H9 (cell line): ENCODE measurements around the gene NMT1. TPM values are rescaled to one million over a fixed set of nuclear protein-coding genes. Genes with fewer than 3 reads are reported as not detected.

Source experiments
- DNase-seq: peaks from one replicate; pipeline ENCODE4 v3.0.0-alpha.2; 2017
- H2AFZ ChIP-seq: one replicate; pipeline ENCODE4 v1.6.1; 2013; ENCODE audit warnings: mild to moderate bottlenecking, low read length, control low read depth, moderate library complexity
- H2AK5ac ChIP-seq: 2 replicates; pipeline ENCODE4 v1.6.1; 2013; ENCODE audit warnings: low read length, control low read depth, mixed read lengths; ENCODE audit not compliant: insufficient read length
- H2BK120ac ChIP-seq: one replicate; pipeline ENCODE4 v1.6.1; 2013; ENCODE audit warnings: low read depth, mild to moderate bottlenecking, low read length, control low read depth, inconsistent platforms; ENCODE audit not compliant: poor library complexity, severe bottlenecking
- H2BK12ac ChIP-seq: 2 replicates; pipeline ENCODE4 v1.6.1; 2013; ENCODE audit warnings: low read length, control low read depth, mixed read lengths, low read depth; ENCODE audit not compliant: insufficient read length
- H2BK15ac ChIP-seq: 2 replicates; pipeline ENCODE4 v1.6.1; 2013; ENCODE audit warnings: low read depth, low read length, control low read depth
- H2BK20ac ChIP-seq: one replicate; pipeline ENCODE4 v1.6.1; 2013; ENCODE audit warnings: low read depth, mild to moderate bottlenecking, low read length, control low read depth, inconsistent platforms; ENCODE audit not compliant: poor library complexity, severe bottlenecking
- H2BK5ac ChIP-seq: 2 replicates; pipeline ENCODE4 v1.6.1; 2013; ENCODE audit warnings: low read length, control low read depth, mixed read lengths; ENCODE audit not compliant: insufficient read length
- H3K14ac ChIP-seq: 2 replicates; pipeline ENCODE4 v1.6.1; 2013; ENCODE audit warnings: low read length, control low read depth; ENCODE audit not compliant: insufficient read depth
- H3K18ac ChIP-seq: 2 replicates; pipeline ENCODE4 v1.6.1; 2013; ENCODE audit warnings: low read depth, mild to moderate bottlenecking, mixed read lengths, low read length, control low read depth; ENCODE audit not compliant: insufficient read length
- H3K23ac ChIP-seq: 2 replicates; pipeline ENCODE4 v1.6.1; 2013; ENCODE audit warnings: low read length, control low read depth, mixed read lengths, low read depth; ENCODE audit not compliant: insufficient read length
- H3K23me2 ChIP-seq: 2 replicates; pipeline ENCODE4 v1.6.1; 2013; ENCODE audit warnings: low read depth, mild to moderate bottlenecking, mixed read lengths, low read length, control low read depth; ENCODE audit not compliant: insufficient read length, poor library complexity, severe bottlenecking
- H3K27ac ChIP-seq: 2 replicates; pipeline ENCODE4 v1.5.1; 2013; ENCODE audit warnings: low read length, control low read depth, mixed read lengths, low read depth; ENCODE audit not compliant: insufficient read length
- H3K27me3 ChIP-seq: 2 replicates; pipeline ENCODE4 v1.6.1; 2013; ENCODE audit warnings: low read length, control low read depth, inconsistent platforms; ENCODE audit not compliant: insufficient read depth
- H3K4ac ChIP-seq: 2 replicates; pipeline ENCODE4 v1.6.1; 2013; ENCODE audit warnings: low read depth, mild to moderate bottlenecking, control low read depth, inconsistent platforms, low read length, moderate library complexity
- H3K4me1 ChIP-seq: 2 replicates; pipeline ENCODE4 v1.6.1; 2013; ENCODE audit warnings: low read length, control low read depth, inconsistent platforms; ENCODE audit not compliant: insufficient read depth
- H3K4me2 ChIP-seq: 2 replicates; pipeline ENCODE4 v1.6.1; 2013; ENCODE audit warnings: low read length, control low read depth, mixed read lengths; ENCODE audit not compliant: insufficient read length, insufficient read depth
- H3K56ac ChIP-seq: 2 replicates; pipeline ENCODE4 v1.6.1; 2013; ENCODE audit warnings: low read depth, mild to moderate bottlenecking, mixed read lengths, low read length, control low read depth; ENCODE audit not compliant: insufficient read length
- H3K79me1 ChIP-seq: 2 replicates; pipeline ENCODE4 v1.6.1; 2013; ENCODE audit warnings: low read depth, mild to moderate bottlenecking, moderate library complexity, low read length, control low read depth, inconsistent platforms; ENCODE audit not compliant: insufficient read depth, poor library complexity, severe bottlenecking
- H3K79me2 ChIP-seq: 2 replicates; pipeline ENCODE4 v1.6.1; 2013; ENCODE audit warnings: low read length, control low read depth, inconsistent platforms; ENCODE audit not compliant: insufficient read depth
- H3K9ac ChIP-seq: 2 replicates; pipeline ENCODE4 v1.6.1; 2013; ENCODE audit warnings: low read length, control low read depth, mixed read lengths; ENCODE audit not compliant: insufficient read length; ENCODE audit errors: extremely low read depth
- H3K9me3 ChIP-seq: one replicate; pipeline ENCODE4 v1.6.1; 2013; ENCODE audit warnings: low read depth, low read length, inconsistent platforms; ENCODE audit not compliant: control insufficient read depth
- H3T11ph ChIP-seq: one replicate; pipeline ENCODE4 v1.6.1; 2013; ENCODE audit warnings: mild to moderate bottlenecking, low read length, control low read depth, inconsistent platforms
- H4K20me1 ChIP-seq: one replicate; pipeline ENCODE4 v1.6.1; 2013; ENCODE audit not compliant: control insufficient read depth, insufficient read length, insufficient read depth
- H4K5ac ChIP-seq: 2 replicates; pipeline ENCODE4 v1.6.1; 2013; ENCODE audit warnings: low read depth, mild to moderate bottlenecking, mixed read lengths, low read length, control low read depth; ENCODE audit not compliant: insufficient read length
- H4K8ac ChIP-seq: replicated peaks from 2 replicates; pipeline ENCODE4 v1.6.1; 2013; ENCODE audit warnings: low read length, control low read depth, mixed read lengths, low read depth; ENCODE audit not compliant: insufficient read length
- H4K91ac ChIP-seq: 2 replicates; pipeline ENCODE4 v1.6.1; 2013; ENCODE audit warnings: low read depth, mild to moderate bottlenecking, moderate library complexity, mixed read lengths, low read length, control low read depth; ENCODE audit not compliant: insufficient read length
- H3K27ac Mint-ChIP-seq, 3 experiments: 2 replicates in 2 of 3; 3 replicates in 1 of 3; pipeline ENCODE4 v1.8.0; 2020 to 2021; ENCODE audit warnings: mixed read lengths in 3 of 3, mild to moderate bottlenecking in 1 of 3, moderate library complexity in 1 of 3
- H3K27me3 Mint-ChIP-seq: 2 replicates; pipeline ENCODE4 v1.8.0; 2021; ENCODE audit warnings: low read depth, mild to moderate bottlenecking, moderate library complexity, mixed read lengths
- H3K36me3 Mint-ChIP-seq, 3 experiments: 2 replicates in 2 of 3; 3 replicates in 1 of 3; pipeline ENCODE4 v1.8.0; 2020 to 2021; ENCODE audit warnings: low read depth in 3 of 3, mixed read lengths in 3 of 3; ENCODE audit not compliant: insufficient read depth in 1 of 3
- H3K4me1 Mint-ChIP-seq, 2 experiments: 2 replicates each; pipeline ENCODE4 v1.8.0; 2020; ENCODE audit warnings: mixed read lengths in 2 of 2
- H3K4me3 Mint-ChIP-seq, 2 experiments: 2 replicates in 1 of 2; 3 replicates in 1 of 2; pipeline ENCODE4 v1.8.0; 2020 to 2021; ENCODE audit warnings: mild to moderate bottlenecking in 2 of 2, mixed read lengths in 2 of 2, moderate library complexity in 1 of 2
- H3K9me3 Mint-ChIP-seq, 2 experiments: 2 replicates in 1 of 2; 3 replicates in 1 of 2; pipeline ENCODE4 v1.8.0; 2020; ENCODE audit warnings: mild to moderate bottlenecking in 2 of 2, mixed read lengths in 2 of 2, moderate library complexity in 1 of 2
- CTCF ChIP-seq: fragments of 200-600 bp; sonication (generic); conservative IDR thresholded peaks from 3 replicates; pipeline ENCODE4 v1.8.0; 2021; ENCODE audit warnings: antibody characterized with exemption, mild to moderate bottlenecking
- WGBS: extraction: QIAGEN DNeasy Blood & Tissue Kit; methylation state at CpG from one replicate; pipeline ENCODE4 v1.1.7; 2013; ENCODE audit warnings: missing lambda C conversion rate, low lambda C conversion rate, mixed read lengths; ENCODE audit not compliant: insufficient read length; ENCODE audit errors: extremely low coverage; 5-methylcytosine and 5-hydroxymethylcytosine counted together
- total RNA-seq: library from RNA; stranded (reverse); gene quantifications from 2 replicates; pipeline ENCODE4 v1.2.1, GENCODE V29; 2021

NMT1 gene
- total RNA-seq, 1 experiment from 2014 or later: 150 TPM

DNA sequence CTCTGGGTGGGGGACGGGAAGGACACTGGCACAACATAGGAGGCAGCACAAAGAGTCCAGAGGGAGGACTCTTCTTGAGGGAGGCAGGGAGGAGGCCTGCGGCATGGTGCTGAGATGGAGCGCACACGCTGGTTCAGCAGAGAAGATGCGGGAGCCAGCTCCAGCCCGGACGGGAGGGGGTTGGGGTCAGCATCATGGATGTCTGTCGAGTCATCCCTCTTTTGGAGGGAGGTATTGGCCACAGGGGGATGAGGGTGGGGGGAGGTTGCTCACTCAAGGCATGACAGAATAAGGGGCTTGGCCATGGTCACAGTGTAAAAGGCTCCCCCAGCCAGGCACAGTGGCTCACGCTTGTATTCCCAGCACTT lies 29.0 kb upstream of the NMT1 start:
- Histone ChIP-seq H4K20me1 (peaks cover 2% of the 10 kb centered on the region), H3T11ph (no peak overlapping the region), H3K4ac (no peak overlapping the region), H3K4me1 (no peaks in the 10 kb centered on the region), H3K23me2 (peaks cover 2% of the 10 kb centered on the region), H3K14ac (no peak overlapping the region), H2BK120ac (no peak overlapping the region), H3K18ac (no peak overlapping the region), H2BK15ac (no peak overlapping the region), H2AK5ac (no peak overlapping the region), H2BK20ac (no peak overlapping the region), H3K4me2 (no peak overlapping the region), H3K27me3 (no peaks in the 10 kb centered on the region), H3K27ac (no peak overlapping the region), H4K91ac (no peak overlapping the region), H3K9ac (no peak overlapping the region), H3K56ac (no peak overlapping the region), H4K5ac (no peak overlapping the region), H3K79me2 (no peaks in the 10 kb centered on the region), H2AFZ (no peak overlapping the region), H2BK12ac (no peak overlapping the region), H3K23ac (no peak overlapping the region), H3K79me1 (no peaks in the 10 kb centered on the region), H2BK5ac (no peak overlapping the region), H4K8ac (no peak overlapping the region), H3K9me3 (no peaks in the 10 kb centered on the region)
- Mint-ChIP-seq H3K27ac (peak overlapping the region in 1 of 3 experiments; percentile 8; a peak in 1 of 7 replicates), H3K9me3 (no peaks in the 10 kb centered on the region), H3K27me3 (no peaks in the 10 kb centered on the region), H3K4me3 (no peak overlapping the region), H3K36me3 (peaks cover 21 to 56% (median 53%) of the 10 kb centered on the region in 3 experiments), H3K4me1 (no peaks in the 10 kb centered on the region)
- no peak for DNase-seq
- WGBS: no CpG with 5 or more reads among the region's 9 CpGs
- no peak for TF ChIP-seq CTCF
